ENCODE measurements around the gene ZNF217. TPM values are rescaled to one million over a fixed set of nuclear protein-coding genes. Genes with fewer than 3 reads are reported as not detected.
A peak's percentile ranks its signal among the peaks of the same experiment; 100 is the strongest.

Gene ZNF217
- total and polyA plus RNA-seq, 9 of the 15 experiments (the other 6 are each of a cell fraction or from before 2014, with no cell fraction given): 3.0 to 41.8 (median 16.8) TPM

GRCh38 chr20:53622247-53623133, 28.9 kb upstream of the ZNF217 start (continued):
- TF ChIP-seq CBX3 (IDR thresholded peaks at IDR 0.05; ENCODE audit: borderline replicate concordance in 1 of 2, low read length in 2 of 2) (peak in 1 of 2 experiments; percentile 41; a peak in 1 of 3 replicates), ZKSCAN8 (CRISPR knock-in tag; IDR thresholded peaks at IDR 0.05) (no peak), THAP7 (CRISPR knock-in tag; IDR thresholded peaks at IDR 0.05) (no peak), TEAD1 (CRISPR knock-in tag; IDR thresholded peaks at IDR 0.05) (peak in 1 of 2 experiments; percentile 18; a peak in 1 of 4 replicates), ZNF780A (CRISPR knock-in tag; IDR thresholded peaks at IDR 0.05) (no peak), CBX1 (IDR thresholded peaks at IDR 0.05; ENCODE audit: low read depth) (no peak), HLTF (IDR thresholded peaks at IDR 0.05) (no peak), SRSF7 (optimal IDR thresholded peaks at IDR 0.05; ENCODE audit: low read depth, low read length) (no peak), MED1 (CRISPR knock-in tag; IDR thresholded peaks at IDR 0.05; ENCODE audit: borderline replicate concordance) (no peak), ZBTB9 (CRISPR knock-in tag; IDR thresholded peaks at IDR 0.05) (0 out of 2 replicates have a peak, but pooled peaks have one; percentile 21), FOS (IDR thresholded peaks at IDR 0.05; ENCODE audit: extremely low read depth, insufficient read length) (no peak)
- TF ChIP-seq, protein P1, sequence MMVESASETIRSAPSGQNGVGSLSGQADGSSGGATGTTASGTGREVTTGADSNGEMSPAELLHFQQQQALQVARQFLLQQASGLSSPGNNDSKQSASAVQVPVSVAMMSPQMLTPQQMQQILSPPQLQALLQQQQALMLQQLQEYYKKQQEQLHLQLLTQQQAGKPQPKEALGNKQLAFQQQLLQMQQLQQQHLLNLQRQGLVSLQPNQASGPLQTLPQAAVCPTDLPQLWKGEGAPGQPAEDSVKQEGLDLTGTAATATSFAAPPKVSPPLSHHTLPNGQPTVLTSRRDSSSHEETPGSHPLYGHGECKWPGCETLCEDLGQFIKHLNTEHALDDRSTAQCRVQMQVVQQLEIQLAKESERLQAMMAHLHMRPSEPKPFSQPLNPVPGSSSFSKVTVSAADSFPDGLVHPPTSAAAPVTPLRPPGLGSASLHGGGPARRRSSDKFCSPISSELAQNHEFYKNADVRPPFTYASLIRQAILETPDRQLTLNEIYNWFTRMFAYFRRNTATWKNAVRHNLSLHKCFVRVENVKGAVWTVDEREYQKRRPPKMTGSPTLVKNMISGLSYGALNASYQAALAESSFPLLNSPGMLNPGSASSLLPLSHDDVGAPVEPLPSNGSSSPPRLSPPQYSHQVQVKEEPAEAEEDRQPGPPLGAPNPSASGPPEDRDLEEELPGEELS (CRISPR knock-in tag; IDR thresholded peaks at IDR 0.05; ENCODE audit: borderline replicate concordance): no peak
- TF ChIP-seq, protein P2, sequence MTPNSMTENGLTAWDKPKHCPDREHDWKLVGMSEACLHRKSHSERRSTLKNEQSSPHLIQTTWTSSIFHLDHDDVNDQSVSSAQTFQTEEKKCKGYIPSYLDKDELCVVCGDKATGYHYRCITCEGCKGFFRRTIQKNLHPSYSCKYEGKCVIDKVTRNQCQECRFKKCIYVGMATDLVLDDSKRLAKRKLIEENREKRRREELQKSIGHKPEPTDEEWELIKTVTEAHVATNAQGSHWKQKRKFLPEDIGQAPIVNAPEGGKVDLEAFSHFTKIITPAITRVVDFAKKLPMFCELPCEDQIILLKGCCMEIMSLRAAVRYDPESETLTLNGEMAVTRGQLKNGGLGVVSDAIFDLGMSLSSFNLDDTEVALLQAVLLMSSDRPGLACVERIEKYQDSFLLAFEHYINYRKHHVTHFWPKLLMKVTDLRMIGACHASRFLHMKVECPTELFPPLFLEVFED (CRISPR knock-in tag; conservative IDR thresholded peaks at IDR 0.05): no peak
- TF ChIP-seq, protein P3, sequence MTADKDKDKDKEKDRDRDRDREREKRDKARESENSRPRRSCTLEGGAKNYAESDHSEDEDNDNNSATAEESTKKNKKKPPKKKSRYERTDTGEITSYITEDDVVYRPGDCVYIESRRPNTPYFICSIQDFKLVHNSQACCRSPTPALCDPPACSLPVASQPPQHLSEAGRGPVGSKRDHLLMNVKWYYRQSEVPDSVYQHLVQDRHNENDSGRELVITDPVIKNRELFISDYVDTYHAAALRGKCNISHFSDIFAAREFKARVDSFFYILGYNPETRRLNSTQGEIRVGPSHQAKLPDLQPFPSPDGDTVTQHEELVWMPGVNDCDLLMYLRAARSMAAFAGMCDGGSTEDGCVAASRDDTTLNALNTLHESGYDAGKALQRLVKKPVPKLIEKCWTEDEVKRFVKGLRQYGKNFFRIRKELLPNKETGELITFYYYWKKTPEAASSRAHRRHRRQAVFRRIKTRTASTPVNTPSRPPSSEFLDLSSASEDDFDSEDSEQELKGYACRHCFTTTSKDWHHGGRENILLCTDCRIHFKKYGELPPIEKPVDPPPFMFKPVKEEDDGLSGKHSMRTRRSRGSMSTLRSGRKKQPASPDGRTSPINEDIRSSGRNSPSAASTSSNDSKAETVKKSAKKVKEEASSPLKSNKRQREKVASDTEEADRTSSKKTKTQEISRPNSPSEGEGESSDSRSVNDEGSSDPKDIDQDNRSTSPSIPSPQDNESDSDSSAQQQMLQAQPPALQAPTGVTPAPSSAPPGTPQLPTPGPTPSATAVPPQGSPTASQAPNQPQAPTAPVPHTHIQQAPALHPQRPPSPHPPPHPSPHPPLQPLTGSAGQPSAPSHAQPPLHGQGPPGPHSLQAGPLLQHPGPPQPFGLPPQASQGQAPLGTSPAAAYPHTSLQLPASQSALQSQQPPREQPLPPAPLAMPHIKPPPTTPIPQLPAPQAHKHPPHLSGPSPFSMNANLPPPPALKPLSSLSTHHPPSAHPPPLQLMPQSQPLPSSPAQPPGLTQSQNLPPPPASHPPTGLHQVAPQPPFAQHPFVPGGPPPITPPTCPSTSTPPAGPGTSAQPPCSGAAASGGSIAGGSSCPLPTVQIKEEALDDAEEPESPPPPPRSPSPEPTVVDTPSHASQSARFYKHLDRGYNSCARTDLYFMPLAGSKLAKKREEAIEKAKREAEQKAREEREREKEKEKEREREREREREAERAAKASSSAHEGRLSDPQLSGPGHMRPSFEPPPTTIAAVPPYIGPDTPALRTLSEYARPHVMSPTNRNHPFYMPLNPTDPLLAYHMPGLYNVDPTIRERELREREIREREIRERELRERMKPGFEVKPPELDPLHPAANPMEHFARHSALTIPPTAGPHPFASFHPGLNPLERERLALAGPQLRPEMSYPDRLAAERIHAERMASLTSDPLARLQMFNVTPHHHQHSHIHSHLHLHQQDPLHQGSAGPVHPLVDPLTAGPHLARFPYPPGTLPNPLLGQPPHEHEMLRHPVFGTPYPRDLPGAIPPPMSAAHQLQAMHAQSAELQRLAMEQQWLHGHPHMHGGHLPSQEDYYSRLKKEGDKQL (CRISPR knock-in tag; IDR thresholded peaks at IDR 0.05; ENCODE audit: borderline replicate concordance): no peak
